ENCODE data around the gene SLC5A6.

Gene SLC5A6

DNA sequence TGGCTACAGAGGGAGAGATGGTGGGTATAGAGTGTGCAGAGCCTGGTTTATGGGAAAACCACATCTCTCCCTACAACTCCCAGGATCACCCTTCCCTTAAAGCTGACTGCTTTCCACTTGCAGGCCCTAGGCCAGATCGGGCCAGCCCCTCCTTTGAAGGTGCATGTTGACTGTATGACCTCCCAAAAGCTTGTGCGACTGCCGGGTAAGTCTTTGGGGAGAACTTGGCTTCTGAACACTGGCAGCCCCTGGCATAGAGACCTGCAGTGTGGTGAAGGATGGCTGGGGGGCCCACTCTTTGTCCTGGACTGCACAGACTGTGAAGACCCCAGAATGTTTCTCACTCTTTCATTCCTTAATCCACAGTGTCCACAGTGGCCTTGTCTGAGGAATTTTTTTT, 24.6 kb upstream of the SLC5A6 start:
- DNase-seq (ENCODE audit: low read depth), result no peak

DNA sequence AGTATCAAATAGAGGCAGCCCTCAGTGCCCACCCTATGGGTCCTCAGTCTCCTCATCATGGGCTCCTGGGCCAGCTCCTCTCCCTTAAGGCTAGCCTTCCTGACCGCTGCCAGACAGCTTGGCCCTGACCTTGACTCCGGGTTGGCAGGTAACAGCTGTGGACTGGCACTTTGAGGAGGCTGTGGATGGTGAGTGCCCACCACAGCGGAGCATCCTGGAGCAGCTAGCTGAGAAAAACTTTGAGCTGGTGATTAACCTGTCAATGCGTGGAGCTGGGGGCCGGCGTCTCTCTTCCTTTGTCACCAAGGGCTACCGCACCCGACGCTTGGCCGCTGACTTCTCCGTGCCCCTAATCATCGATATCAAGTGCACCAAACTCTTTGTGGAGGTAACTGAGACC, 24.1 kb upstream of the SLC5A6 start:
- DNase-seq (ENCODE audit: low read depth), result no peak

DNA sequence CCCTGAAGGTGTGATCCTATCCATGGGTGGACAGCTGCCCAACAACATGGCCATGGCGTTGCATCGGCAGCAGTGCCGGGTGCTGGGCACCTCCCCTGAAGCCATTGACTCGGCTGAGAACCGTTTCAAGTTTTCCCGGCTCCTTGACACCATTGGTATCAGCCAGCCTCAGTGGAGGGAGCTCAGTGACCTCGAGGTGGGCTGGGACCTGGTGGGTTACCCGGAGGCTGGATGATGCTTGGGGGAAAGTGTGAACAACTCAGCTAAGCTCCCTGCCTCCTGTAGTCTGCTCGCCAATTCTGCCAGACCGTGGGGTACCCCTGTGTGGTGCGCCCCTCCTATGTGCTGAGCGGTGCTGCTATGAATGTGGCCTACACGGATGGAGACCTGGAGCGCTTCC, 21.3 kb upstream of the SLC5A6 start:
- no peak for DNase-seq (ENCODE audit: low read depth)

DNA sequence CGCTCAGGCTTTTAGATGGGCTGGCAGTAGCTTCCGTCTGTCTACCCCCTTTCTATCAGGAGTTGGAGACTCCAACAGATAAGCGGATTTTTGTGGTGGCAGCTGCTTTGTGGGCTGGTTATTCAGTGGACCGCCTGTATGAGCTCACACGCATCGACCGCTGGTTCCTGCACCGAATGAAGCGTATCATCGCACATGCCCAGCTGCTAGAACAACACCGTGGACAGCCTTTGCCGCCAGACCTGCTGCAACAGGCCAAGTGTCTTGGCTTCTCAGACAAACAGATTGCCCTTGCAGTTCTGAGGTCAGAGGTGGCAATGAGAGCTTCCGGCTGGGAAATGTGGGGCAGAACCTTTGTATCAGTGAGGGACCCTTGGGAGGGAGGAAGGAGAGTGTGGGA, 19.9 kb upstream of the SLC5A6 start:
- DNase-seq (ENCODE audit: low read depth), result no peak

DNA sequence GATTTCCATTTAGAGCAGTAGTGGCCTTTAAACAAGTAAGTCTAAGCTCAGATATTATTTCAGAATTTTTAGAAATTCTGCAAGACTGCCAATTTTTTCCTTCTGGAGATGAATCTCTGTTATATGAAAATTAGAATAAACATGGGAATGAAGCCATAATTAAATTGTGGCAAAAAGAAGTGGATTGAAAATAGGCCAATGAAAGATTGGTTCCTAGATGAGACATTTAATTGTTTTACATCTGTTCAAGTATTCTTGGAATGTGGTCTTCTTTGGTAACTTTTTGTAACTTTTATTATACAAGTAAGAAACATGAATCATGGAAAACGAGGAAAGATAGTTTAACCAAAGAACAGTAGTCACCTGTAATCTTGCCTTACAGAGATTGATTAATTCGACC, 15.4 kb upstream of the SLC5A6 start:
- no peak for DNase-seq (ENCODE audit: low read depth)

DNA sequence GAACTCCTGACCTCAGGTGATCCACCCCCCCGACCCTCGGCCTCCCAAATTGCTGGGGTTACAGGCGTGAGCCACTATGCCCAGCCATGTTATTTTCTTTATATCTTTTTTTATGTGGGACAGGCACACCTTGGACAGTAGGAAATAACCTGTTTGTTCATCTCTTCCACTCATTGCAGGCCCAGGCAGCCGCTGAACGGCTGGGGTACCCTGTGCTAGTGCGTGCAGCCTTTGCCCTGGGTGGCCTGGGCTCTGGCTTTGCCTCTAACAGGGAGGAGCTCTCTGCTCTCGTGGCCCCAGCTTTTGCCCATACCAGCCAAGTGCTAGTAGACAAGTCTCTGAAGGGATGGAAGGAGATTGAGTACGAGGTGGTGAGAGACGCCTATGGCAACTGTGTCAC, 13.5 kb upstream of the SLC5A6 start:
- DNase-seq (ENCODE audit: low read depth), result no peak

DNA sequence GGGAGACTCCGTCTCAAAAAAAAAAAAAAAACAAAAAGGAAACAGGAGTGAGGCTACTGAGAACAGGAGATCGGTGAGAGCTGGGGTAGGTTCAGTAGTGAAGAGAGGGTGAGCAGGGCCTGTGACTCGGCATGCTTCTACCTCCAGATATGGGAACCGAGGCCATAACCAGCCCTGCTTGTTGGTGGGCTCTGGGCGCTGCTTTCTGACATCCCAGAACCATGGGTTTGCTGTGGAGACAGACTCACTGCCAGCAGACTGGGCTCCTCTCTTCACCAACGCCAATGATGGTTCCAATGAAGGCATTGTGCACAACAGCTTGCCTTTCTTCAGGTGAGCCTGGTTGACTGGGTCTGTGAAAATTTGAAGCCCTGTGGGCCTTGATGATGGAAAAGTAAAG, 11.3 kb upstream of the SLC5A6 start:
- DNase-seq (ENCODE audit: low read depth), result no peak

DNA sequence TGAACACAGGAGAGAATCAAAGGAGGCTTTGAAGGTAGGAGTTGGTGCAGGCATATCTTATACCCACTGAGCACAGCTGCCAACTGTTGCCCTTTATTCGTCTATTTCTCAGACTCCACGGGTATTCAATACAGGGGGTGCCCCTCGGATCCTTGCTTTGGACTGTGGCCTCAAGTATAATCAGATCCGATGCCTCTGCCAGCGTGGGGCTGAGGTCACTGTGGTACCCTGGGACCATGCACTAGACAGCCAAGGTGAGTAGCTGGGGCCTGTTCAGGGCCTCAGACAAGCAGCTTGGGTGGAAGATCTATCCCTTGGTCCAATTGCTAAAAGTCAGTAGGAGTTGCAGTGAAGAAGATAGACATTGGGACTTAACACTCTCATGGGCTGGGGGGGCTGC, 10.3 kb upstream of the SLC5A6 start:
- DNase-seq (ENCODE audit: low read depth), result no peak

DNA sequence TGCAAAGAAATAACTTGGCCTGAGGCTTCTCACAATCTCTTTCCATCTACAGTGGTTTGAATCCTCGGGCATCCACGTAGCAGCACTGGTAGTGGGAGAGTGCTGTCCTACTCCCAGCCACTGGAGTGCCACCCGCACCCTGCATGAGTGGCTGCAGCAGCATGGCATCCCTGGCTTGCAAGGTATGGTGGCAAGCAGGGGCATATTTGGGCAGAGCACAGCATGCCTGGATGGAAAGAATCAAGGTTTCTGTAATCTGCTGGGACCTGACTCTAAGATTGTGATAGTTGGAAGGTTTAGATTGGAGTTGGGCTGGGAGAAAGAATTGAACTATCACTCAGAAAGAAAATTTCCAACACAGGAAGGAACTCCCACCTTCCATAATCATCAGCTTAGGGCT, 9.1 kb upstream of the SLC5A6 start:
- no peak for DNase-seq (ENCODE audit: low read depth)

DNA sequence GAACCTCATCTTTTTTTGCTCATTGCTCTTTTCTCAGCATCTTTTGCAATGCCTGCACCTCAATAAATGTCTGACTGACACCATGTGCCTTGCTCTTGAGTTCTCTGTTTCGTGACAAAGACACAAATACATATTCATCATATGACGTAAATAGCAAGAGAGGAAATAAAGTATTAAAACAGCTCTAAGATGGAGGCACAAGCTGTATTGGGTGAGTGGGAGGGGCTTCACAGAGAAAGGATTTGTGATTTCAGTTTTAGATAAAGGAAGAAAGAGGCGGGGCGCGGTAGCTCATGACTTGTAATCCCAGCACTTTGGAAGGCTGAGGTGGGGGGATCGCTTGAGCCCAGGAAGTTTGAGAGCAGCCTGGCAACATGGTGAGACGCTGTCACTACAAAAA, 8.0 kb upstream of the SLC5A6 start:
- DNase-seq (ENCODE audit: low read depth), result no peak

DNA sequence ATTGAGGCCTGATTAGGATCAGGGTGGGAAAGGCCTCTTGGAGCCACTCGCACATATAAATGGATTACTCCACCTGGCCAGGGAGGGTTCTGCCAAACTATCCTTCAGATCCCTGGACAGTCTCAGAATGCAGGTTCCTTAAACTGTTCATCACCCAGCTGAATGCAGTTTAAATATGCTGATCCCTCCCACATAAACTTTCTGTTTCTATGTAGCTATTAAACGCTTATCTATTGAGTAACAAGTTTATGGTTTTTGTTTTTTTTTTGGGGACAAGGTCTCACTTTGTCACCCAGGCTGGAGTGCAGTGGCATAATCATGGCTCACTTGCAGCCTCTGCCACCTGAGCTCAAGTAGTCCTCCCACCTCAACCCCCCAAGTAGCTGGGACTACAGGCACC, 7.0 kb upstream of the SLC5A6 start:
- DNase-seq (ENCODE audit: low read depth), result no peak

DNA sequence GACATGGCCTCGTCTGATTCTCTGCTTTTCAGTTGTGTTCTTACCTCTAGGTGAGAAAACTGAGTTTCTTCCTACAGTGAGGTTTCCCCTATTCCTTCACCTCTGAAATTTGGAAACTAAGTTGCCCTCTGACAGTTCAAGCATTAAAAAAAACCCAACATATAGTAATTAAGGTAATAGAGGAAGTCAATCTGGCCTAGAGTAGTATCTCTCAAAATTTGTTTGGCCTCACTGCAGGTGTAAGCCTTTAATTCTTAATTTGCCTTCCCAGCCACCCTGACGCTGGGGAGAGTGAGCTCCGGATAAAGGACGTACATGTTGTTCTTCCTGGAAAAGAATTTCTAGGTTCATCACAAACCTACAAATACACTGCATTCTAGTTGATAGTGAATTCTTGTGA, 6.5 kb upstream of the SLC5A6 start:
- DNase-seq (ENCODE audit: low read depth), result no peak

DNA sequence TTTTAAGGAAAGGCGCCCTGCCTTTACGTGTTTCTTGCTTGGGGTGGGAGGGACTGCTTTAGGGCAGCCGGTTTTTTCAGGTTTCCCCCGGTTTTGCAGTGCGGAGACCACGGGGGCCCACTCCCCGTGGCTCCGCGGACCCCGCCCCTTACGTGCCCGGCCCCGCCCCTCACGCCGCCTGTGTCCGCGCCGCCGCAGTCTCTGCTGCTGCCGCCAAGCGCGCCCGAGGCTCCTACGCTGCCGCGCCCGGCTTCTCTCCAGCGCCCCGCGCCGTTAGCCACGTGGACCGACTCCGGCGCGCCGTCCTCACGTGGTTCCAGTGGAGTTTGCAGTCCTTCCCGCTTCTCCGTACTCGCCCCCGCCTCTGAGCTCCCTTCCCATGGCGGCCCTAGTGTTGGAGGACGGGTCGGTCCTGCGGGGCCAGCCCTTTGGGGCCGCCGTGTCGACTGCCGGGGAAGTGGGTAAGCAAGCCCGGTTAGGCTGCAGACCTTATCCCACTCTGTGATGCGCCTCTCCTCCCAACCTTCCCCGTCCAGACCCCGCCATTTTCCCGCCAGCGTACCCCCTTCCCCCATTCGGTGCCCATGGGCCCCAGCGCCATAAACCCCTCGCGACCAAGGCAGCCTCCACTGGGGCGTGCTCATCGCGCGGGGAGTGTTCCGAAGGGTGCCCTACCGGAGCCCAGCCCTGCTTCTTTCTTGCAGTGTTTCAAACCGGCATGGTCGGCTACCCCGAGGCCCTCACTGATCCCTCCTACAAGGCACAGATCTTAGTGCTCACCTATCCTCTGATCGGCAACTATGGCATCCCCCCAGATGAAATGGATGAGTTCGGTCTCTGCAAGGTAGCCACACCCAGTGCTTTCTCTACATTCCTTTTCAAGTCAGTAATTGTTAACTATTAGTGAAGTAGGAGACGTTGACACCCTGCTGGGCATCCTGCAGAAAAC, 5.4 kb upstream of the SLC5A6 start, which contains the start of gene CAD:
Gene CAD (plus strand): TSS at position 197 of the 949 bp plus-strand sequence. CDS start 183 bp downstream, at position 380.
- peak; percentile 69 for DNase-seq (ENCODE audit: low read depth)

DNA sequence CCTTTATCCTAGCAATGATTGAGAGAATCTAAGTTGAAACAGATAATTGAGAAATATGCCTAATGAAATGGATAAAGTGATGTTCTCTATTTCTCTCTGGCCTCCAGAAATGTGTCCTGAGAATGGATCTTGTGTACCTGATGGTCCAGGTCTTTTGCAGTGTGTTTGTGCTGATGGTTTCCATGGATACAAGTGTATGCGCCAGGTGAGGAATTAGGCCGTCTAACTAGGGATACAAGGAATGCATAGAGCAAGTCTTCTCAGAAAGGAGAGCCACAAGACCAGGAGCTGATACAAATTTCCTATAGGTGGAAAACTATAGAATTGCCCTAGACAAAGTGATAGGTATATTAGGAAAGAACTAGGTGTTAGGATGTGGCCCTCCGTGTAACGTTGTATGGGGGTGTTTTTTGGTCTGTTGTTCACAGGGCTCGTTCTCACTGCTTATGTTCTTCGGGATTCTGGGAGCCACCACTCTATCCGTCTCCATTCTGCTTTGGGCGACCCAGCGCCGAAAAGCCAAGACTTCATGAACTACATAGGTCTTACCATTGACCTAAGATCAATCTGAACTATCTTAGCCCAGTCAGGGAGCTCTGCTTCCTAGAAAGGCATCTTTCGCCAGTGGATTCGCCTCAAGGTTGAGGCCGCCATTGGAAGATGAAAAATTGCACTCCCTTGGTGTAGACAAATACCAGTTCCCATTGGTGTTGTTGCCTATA, 4.5 kb upstream of the SLC5A6 start:
- DNase-seq (ENCODE audit: low read depth), result no peak

DNA sequence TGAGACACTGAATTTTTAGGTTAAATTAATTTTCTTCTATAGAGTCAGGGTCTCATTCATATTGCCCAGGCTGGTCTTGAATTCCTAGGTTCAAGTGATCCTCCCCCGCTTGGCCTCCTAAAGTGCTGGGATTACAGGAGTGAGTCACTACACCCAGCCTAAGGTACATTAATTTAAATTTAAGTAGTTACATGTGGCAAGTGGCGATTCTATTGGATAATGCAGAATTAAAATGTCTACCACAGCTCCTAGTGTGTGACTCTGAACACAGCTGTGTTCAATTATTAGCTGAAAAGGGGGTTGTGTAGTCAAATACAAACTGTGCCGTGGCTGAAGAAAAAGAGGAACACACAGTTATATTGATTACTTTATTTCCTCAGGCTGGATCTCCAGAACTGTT, 2.9 kb upstream of the SLC5A6 start:
- no peak for DNase-seq (ENCODE audit: low read depth)

DNA sequence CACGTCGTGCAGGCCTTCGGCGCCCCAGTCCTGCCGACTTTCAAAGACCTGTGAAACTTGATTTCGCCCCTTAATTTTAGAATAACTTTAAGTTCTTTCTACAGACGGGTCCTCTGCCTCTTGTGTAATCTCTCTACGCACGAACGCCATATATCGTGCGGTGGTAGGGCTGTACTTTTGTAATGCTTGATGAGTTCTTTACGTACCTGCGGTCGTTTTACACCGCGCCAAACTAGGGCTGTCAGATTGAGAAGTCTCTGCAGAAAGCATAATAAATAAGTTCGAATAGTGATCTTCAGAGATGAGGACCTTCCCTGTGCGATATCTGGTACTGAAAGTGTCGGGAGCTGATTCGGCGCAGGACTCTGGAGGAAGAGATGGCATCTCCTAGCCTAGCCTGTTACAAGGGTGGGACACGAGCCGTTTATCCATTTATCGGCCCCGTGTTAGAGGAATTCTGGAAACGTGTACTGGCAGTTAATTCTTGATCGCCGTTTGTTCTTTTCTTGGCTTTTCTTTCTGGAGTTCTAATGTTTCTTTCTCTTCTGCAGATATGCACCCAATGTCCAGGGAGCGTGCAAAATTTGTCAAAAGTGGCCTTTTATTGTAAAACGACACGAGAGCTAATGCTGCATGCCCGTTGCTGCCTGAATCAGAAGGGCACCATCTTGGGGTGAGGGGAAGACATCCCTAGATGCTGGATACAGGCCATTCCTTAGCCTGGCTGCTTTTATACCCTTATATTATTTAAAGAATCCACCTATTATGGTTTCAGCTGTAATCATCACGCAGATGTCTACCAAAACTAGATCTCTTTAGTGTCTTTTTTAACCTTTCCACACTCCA, 781 bp upstream of the SLC5A6 start:
- peak; percentile 30 for DNase-seq (ENCODE audit: low read depth)

DNA sequence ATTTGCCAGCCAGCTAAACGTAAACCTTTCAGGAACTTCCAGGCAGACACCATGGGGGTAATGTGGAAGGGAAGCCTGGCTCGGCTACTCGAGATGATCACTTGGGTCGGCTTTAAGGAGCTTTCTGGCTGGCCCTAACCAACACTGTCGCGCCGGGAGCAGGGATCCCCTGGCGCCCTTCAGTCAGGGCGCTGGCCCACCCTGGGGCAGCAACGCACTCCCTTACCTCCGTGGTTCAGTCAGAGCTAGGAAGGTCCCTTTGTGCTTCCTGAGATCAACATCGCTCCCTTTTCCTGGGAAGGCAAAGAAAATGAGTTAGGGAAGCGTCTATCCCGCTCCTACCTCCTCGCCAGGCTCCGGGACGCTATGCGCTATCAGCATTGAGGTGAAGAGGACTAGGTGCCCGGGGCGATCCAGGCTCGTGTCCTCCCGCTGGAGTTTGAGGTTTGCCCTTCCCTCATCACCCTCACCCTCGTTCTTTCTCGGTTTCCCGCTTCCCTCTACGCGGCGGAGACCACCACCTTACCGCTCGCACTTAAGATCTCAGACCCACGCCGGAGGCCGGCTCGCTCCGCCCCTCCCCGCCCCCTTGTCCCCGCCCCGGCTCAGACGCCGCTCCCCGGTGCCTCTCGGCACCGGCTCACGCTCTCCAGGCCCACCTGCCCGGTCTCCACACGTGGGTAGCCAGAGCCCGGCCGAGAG, 676 bp downstream of the SLC5A6 start:
- no peak for DNase-seq (ENCODE audit: low read depth)

DNA sequence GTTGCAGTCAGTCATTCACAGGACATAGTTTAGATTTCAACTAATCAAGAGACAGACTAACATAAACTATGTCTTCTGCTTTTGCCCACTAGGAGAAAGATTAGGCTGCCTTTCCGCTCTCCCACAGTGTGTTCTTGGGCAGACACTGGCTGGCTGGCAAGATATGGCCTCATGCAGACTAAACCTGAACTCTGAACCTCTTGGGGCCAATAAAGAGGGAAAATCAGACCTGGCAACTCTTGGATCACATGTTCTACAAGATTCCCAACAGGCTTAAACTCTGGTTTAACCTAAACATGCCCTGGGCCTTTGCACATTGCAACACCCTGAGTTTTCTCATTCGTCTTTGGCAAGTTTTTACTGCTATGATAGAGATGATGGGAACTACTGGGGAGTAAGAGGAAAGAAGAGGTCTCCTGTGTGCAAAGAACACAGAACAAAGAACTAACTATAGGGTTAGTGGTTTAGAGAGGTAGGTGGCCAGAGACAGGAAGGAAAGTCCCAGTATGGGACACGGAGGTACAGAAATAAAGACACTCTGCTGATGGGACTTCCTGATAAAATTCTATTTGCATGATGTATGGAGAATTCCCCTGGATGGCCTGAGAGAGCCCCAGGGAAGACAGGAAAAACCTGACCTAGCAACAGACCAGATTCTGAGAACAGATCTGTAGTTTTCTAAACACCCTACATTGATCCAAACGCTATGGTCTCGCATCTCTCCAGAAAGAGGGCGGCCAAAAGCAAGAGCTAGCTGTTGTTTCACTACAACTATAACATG, 2.3 kb downstream of the SLC5A6 start:
- DNase-seq (ENCODE audit: low read depth), result no peak

DNA sequence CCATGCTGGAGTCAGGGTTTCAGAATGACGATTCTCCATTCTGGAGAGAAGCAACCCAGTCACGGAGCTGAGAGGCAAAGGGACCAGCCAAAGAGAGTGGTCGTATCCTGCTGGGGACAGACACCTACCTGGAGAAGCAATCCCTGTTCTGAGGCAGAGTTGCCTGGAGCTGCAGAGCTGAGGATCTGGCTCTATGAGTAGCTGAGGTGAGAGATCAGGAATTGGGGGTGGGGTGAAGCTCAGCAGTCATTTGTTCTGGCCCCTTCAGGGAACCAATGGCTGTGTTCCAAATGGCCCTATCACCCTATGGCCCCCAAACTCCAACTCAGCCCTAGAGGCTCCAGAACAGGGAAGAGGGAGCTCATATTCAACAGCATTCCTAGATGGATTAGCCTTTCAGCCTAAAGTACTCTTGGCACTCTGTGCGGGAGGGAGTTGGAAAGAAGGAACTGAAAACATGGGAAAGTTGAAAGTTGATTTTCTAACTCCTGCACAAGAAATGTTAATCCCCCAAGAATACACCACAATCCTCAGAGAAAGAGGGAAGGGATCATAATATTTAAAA, 3.5 kb downstream of the SLC5A6 start:
- no peak for DNase-seq (ENCODE audit: low read depth)

DNA sequence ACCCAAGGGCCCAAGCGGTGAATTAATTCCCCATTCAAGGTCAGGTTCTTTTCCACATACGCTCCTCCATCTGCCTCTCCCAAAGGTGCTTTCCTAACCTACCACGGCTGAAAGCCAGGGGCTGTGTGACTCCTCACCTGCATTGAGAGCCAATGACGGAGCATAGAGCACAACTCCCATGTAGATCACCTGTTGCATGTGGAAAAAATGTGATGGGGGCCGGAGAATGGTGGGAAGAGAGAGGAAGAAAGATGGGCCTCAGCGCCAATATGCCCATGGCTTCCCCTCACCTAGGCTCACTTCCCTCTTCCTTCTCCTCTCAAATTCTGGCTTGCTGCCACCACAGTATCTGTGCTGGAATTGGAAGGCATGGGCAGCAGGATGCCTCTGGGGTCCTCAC, 5.7 kb downstream of the SLC5A6 start:
- no peak for DNase-seq (ENCODE audit: low read depth)

DNA sequence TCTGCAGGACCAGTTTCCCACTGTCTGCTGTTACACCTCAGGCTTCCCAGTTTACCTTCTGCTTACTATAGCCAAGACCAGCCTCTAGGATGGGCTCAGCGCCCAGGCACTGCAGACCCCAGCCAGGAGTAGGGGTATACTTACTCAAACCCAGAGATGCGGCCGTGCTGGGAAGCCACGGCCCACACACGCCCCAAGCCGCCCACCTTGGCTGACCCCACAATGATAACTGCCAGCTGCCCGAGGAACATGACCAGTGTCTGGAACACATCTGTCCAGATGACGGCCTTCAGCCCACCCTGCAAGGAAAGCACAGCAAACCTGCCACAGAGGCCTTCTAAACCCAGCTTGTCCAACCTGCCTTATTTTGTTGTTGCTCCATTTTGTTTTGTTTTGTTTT, 6.9 kb downstream of the SLC5A6 start:
- DNase-seq (ENCODE audit: low read depth), result no peak

Measured in stromal cell of bone marrow (primary cell).